SK-N-SH (cell line): Measurements from ENCODE around the gene ADORA2A. TPM values are rescaled to one million over a fixed set of nuclear protein-coding genes. Genes with fewer than 3 reads are reported as not detected.
A peak's percentile ranks its signal among the peaks of the same experiment; 100 is the strongest.

Experiments
- CTCF ChIA-PET: fragments of 300-600, 350-600 bp; formaldehyde crosslinking; extraction: SDS; loops from one replicate; lab custom pipeline; 2021; lab: Yijun Ruan, JAX
- POLR2A ChIA-PET: fragments of 350-600 bp; sonication (Branson Sonifier 250); formaldehyde crosslinking; extraction: SDS; loops from one replicate; lab custom pipeline; 2020; ENCODE audit warnings: antibody characterized with exemption, inconsistent platforms; lab: Yijun Ruan, JAX
- DNase-seq: peaks from one replicate; pipeline ENCODE4 v3.0.0; 2012
- H2AFZ ChIP-seq: fragments of 200-600 bp; sonication (generic); 2 replicates; pipeline ENCODE4 v1.8.1; 2016; ENCODE audit warnings: antibody characterized with exemption, mild to moderate bottlenecking, low read depth
- H3F3A ChIP-seq: fragments of 200-600 bp; sonication (generic); replicated peaks from 2 replicates; pipeline ENCODE3; 2016; ENCODE audit warnings: antibody characterized with exemption, mild to moderate bottlenecking; ENCODE audit not compliant: insufficient read depth
- H3K27ac ChIP-seq, 2 experiments: fragments of 200-500 bp in 1 of 2; fragments of 200-600 bp in 1 of 2; sonication (Bioruptor generic) in 1 of 2; sonication (generic), shearing (Covaris generic) in 1 of 2; 2 replicates each; pipeline versions ENCODE4 v1.5.1 to v1.6.1; 2014 to 2016; ENCODE audit warnings: low read depth in 2 of 2, inconsistent platforms in 1 of 2, low read length in 1 of 2, mild to moderate bottlenecking in 1 of 2, mixed read lengths in 1 of 2
- H3K27me3 ChIP-seq: fragments of 200-600 bp; sonication (generic), shearing (Covaris generic); 2 replicates; pipeline ENCODE4 v1.6.1; 2016; ENCODE audit warnings: mixed run types; ENCODE audit not compliant: insufficient read depth
- H3K36me3 ChIP-seq, 2 experiments: fragments of 200-500 bp in 1 of 2; fragments of 200-600 bp in 1 of 2; sonication (Bioruptor generic) in 1 of 2; sonication (generic) in 1 of 2; replicated peaks in 1 of 2; 2 replicates each; pipeline versions ENCODE3 to v1.5.1; 2014 to 2016; ENCODE audit warnings: low read length in 1 of 2, mild to moderate bottlenecking in 1 of 2; ENCODE audit not compliant: insufficient read depth in 2 of 2, control insufficient read depth in 1 of 2
- H3K4me1 ChIP-seq, 2 experiments: fragments of 200-500 bp in 1 of 2; fragments of 200-600 bp in 1 of 2; sonication (Bioruptor generic) in 1 of 2; sonication (generic), shearing (Covaris generic) in 1 of 2; 2 replicates each; pipeline versions ENCODE4 v1.5.1 to v1.6.1; 2014 to 2016; ENCODE audit warnings: low read depth in 1 of 2, low read length in 1 of 2, mixed run types in 1 of 2; ENCODE audit not compliant: insufficient read depth in 2 of 2, control insufficient read depth in 1 of 2
- H3K4me2 ChIP-seq: fragments of 200-600 bp; sonication (generic), shearing (Covaris generic); 2 replicates; pipeline ENCODE4 v1.6.1; 2017; ENCODE audit warnings: mixed run types
- H3K4me3 ChIP-seq, 2 experiments: fragments of 200-500 bp in 1 of 2; fragments of 200-600 bp in 1 of 2; sonication (Bioruptor generic) in 1 of 2; sonication (generic), shearing (Covaris generic) in 1 of 2; 2 replicates each; pipeline versions ENCODE4 v1.5.1 to v1.8.1; 2014 to 2016; ENCODE audit warnings: low read depth in 2 of 2, inconsistent platforms in 1 of 2, low read length in 1 of 2, mild to moderate bottlenecking in 1 of 2, mixed read lengths in 1 of 2, moderate library complexity in 1 of 2
- H3K79me2 ChIP-seq: fragments of 200-600 bp; sonication (generic); 2 replicates; pipeline ENCODE4 v1.8.1; 2017; ENCODE audit warnings: mild to moderate bottlenecking; ENCODE audit not compliant: insufficient read depth
- H3K9ac ChIP-seq: fragments of 200-600 bp; sonication (generic); 2 replicates; pipeline ENCODE4 v1.6.1; 2017; ENCODE audit warnings: mixed run types
- H3K9me2 ChIP-seq: fragments of 200-600 bp; sonication (generic); 2 replicates; pipeline ENCODE4 v1.6.1; 2017; ENCODE audit warnings: mixed run types
- H3K9me3 ChIP-seq: fragments of 200-600 bp; sonication (generic); 2 replicates; pipeline ENCODE4 v1.6.1; 2017; ENCODE audit warnings: mixed run types, mild to moderate bottlenecking, moderate library complexity
- H4K20me1 ChIP-seq: fragments of 200-600 bp; sonication (generic); 2 replicates; pipeline ENCODE4 v1.6.1; 2017; ENCODE audit warnings: mild to moderate bottlenecking, mixed run types; ENCODE audit not compliant: insufficient read depth
- CHD2 ChIP-seq: fragments of 150-350 bp; IDR thresholded peaks from 2 replicates; pipeline ENCODE4 v1.6.1; 2018; ENCODE audit warnings: low read length; ENCODE audit not compliant: partially characterized antibody
- EP300 ChIP-seq, 2 experiments: IDR thresholded peaks; 2 replicates each; pipeline versions ENCODE4 v1.4.0 to v1.6.1; 2012; ENCODE audit warnings: borderline replicate concordance in 1 of 2, low read depth in 1 of 2, low read length in 1 of 2
- EZH2phosphoT487 ChIP-seq: fragments of 200-600 bp; sonication (generic); IDR thresholded peaks from 2 replicates; pipeline ENCODE4 v1.6.1; 2017; ENCODE audit warnings: low read depth, mixed run types, mild to moderate bottlenecking, antibody characterized with exemption, moderate library complexity, borderline replicate concordance
- JUND ChIP-seq: IDR thresholded peaks from 2 replicates; pipeline ENCODE4 v1.4.0; 2012
- SIN3A ChIP-seq: IDR thresholded peaks from 2 replicates; pipeline ENCODE4 v1.6.1; 2012; ENCODE audit warnings: low read depth, mild to moderate bottlenecking, low read length, moderate library complexity, borderline replicate concordance
- TAF1 ChIP-seq: IDR thresholded peaks from 2 replicates; pipeline ENCODE4 v1.6.1; 2012; ENCODE audit warnings: low read depth, mild to moderate bottlenecking, low read length, moderate library complexity, borderline replicate concordance
- TEAD4 ChIP-seq: IDR thresholded peaks from 2 replicates; pipeline ENCODE4 v1.4.0; 2012; ENCODE audit warnings: mild to moderate bottlenecking, borderline replicate concordance; ENCODE audit not compliant: insufficient read depth
- USF2 ChIP-seq: fragments of 150-350 bp; IDR thresholded peaks from 2 replicates; pipeline ENCODE4 v1.6.1; 2017; ENCODE audit warnings: antibody characterized with exemption, low read length, low read depth, borderline replicate concordance
- YY1 ChIP-seq: IDR thresholded peaks from 2 replicates; pipeline ENCODE4 v1.4.0; 2012; ENCODE audit warnings: low read depth, mild to moderate bottlenecking
- WGBS: methylation state at CpG from one replicate; pipeline ENCODE4 v1.1.6; 2017; ENCODE audit warnings: low lambda C conversion rate; 5-methylcytosine and 5-hydroxymethylcytosine counted together
- polyA plus RNA-seq, 3 experiments: library from polyadenylated mRNA; depleted of rRNA; stranded (reverse); fragments of >200 nt; gene quantifications; 2 replicates each; pipeline ENCODE4 v1.2.3, GENCODE V29; 2012
- TF ChIP-seq, protein P1 (sequence below): fragments of 150-350 bp; IDR thresholded peaks from 2 replicates; pipeline ENCODE4 v1.6.1; 2016; ENCODE audit warnings: mild to moderate bottlenecking, low read depth, low read length
- TF ChIP-seq, protein P2 (sequence below): IDR thresholded peaks from 2 replicates; pipeline ENCODE4 v1.4.0; 2012; ENCODE audit warnings: low read depth
- TF ChIP-seq, protein P3 (sequence below): IDR thresholded peaks from 2 replicates; pipeline ENCODE4 v1.4.0; 2012; ENCODE audit warnings: low read depth, borderline replicate concordance

ADORA2A gene
- polyA plus RNA-seq, 1 of the 3 experiments (the other 2 are of a cell fraction): 9.3 TPM

DNA sequence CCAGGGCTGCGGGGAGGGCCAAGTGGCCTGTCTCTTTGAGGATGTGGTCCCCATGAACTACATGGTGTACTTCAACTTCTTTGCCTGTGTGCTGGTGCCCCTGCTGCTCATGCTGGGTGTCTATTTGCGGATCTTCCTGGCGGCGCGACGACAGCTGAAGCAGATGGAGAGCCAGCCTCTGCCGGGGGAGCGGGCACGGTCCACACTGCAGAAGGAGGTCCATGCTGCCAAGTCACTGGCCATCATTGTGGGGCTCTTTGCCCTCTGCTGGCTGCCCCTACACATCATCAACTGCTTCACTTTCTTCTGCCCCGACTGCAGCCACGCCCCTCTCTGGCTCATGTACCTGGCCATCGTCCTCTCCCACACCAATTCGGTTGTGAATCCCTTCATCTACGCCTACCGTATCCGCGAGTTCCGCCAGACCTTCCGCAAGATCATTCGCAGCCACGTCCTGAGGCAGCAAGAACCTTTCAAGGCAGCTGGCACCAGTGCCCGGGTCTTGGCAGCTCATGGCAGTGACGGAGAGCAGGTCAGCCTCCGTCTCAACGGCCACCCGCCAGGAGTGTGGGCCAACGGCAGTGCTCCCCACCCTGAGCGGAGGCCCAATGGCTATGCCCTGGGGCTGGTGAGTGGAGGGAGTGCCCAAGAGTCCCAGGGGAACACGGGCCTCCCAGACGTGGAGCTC, 13.5 kb downstream of the ADORA2A start:
- Histone ChIP-seq H3K4me2 (no peak overlapping the region), H3F3A (no peaks in the 10 kb centered on the region), H2AFZ (no peak overlapping the region), H3K36me3 (peaks cover 0 to 2% of the 10 kb centered on the region in 2 experiments), H4K20me1 (no peaks in the 10 kb centered on the region), H3K79me2 (no peaks in the 10 kb centered on the region), H3K9ac (no peak overlapping the region), H3K9me3 (no peaks in the 10 kb centered on the region), H3K4me3 (no peak overlapping the region), H3K27me3 (no peaks in the 10 kb centered on the region), H3K27ac (peak overlapping the region in 1 of 2 experiments; percentile 91; a peak in 2 of 4 replicates), H3K4me1 (peaks cover 8 to 89% of the 10 kb centered on the region in 2 experiments), H3K9me2 (no peaks in the 10 kb centered on the region)
- 91% methylated on average over 21 of the region's 30 CpGs for WGBS
- ChIA-PET CTCF (interaction anchor here (0.9 to 2.2 kb wide), 5 partner anchors 11 to 138 kb away, joined by 3 to 11 read pairs (median 6); no protein-coding TSS in a partner anchor), POLR2A (interaction anchor here (1.1 to 1.7 kb wide), 2 partner anchors 10 to 38 kb away, joined by 4 to 5 read pairs; no protein-coding TSS in a partner anchor)
- no peak for TF ChIP-seq EP300 (IDR thresholded peaks at IDR 0.05; ENCODE audit: borderline replicate concordance in 1 of 2, low read depth in 1 of 2, low read length in 1 of 2)
- TF ChIP-seq USF2: no peak
- no peak for TF ChIP-seq TAF1
- TF ChIP-seq EZH2phosphoT487: no peak
- TF ChIP-seq, protein P1, sequence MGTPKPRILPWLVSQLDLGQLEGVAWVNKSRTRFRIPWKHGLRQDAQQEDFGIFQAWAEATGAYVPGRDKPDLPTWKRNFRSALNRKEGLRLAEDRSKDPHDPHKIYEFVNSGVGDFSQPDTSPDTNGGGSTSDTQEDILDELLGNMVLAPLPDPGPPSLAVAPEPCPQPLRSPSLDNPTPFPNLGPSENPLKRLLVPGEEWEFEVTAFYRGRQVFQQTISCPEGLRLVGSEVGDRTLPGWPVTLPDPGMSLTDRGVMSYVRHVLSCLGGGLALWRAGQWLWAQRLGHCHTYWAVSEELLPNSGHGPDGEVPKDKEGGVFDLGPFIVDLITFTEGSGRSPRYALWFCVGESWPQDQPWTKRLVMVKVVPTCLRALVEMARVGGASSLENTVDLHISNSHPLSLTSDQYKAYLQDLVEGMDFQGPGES: no peak
- TF ChIP-seq TEAD4: no peak
- TF ChIP-seq JUND: no peak
- TF ChIP-seq, protein P2, sequence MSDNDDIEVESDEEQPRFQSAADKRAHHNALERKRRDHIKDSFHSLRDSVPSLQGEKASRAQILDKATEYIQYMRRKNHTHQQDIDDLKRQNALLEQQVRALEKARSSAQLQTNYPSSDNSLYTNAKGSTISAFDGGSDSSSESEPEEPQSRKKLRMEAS: no peak
- TF ChIP-seq, protein P3, sequence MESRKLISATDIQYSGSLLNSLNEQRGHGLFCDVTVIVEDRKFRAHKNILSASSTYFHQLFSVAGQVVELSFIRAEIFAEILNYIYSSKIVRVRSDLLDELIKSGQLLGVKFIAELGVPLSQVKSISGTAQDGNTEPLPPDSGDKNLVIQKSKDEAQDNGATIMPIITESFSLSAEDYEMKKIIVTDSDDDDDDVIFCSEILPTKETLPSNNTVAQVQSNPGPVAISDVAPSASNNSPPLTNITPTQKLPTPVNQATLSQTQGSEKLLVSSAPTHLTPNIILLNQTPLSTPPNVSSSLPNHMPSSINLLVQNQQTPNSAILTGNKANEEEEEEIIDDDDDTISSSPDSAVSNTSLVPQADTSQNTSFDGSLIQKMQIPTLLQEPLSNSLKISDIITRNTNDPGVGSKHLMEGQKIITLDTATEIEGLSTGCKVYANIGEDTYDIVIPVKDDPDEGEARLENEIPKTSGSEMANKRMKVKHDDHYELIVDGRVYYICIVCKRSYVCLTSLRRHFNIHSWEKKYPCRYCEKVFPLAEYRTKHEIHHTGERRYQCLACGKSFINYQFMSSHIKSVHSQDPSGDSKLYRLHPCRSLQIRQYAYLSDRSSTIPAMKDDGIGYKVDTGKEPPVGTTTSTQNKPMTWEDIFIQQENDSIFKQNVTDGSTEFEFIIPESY: no peak
- no peak for TF ChIP-seq CHD2
- no peak for TF ChIP-seq YY1
- no peak for TF ChIP-seq SIN3A
- DNase-seq: peak; percentile 23
